GM18858 (cell line): ENCODE data around the gene IFNL1.
"Not testable (repeated sequence)": the region's sequence is repeated elsewhere in the genome, so short reads cannot be mapped to it uniquely, and the experiment has no call there.

ENCODE experiments used
- ATAC-seq: cut with Tn5 transposase; IDR thresholded peaks from one replicate; pipeline ENCODE4 v1.9.1; 2021; ENCODE audit not compliant: unreplicated experiment

IFNL1 gene

GRCh38 chr19:39329948-39330347 is 33.7 kb downstream of the IFNL1 start:
- ATAC-seq: no peak

GRCh38 chr19:39332293-39332692 is 36.1 kb downstream of the IFNL1 start:
- no peak for ATAC-seq

- ATAC-seq: not testable (repeated sequence)
Measured at GRCh38 chr19:39332738-39333137, 36.5 kb downstream of the IFNL1 start.

- no peak for ATAC-seq
Measured at GRCh38 chr19:39333507-39333906, 37.3 kb downstream of the IFNL1 start.

- no peak for ATAC-seq
Measured at GRCh38 chr19:39334444-39334976, 38.3 kb downstream of the IFNL1 start.

GRCh38 chr19:39335168-39335548 is 39.0 kb downstream of the IFNL1 start:
- ATAC-seq: no peak

- ATAC-seq: no peak
Measured at GRCh38 chr19:39336483-39336882, 40.3 kb downstream of the IFNL1 start.

GRCh38 chr19:39339674-39340073 is 43.5 kb downstream of the IFNL1 start:
- ATAC-seq: no peak

GRCh38 chr19:39340156-39340555 is 43.9 kb downstream of the IFNL1 start:
- ATAC-seq: not testable (repeated sequence)

- no peak for ATAC-seq
Measured at GRCh38 chr19:39341129-39341718, 45.0 kb downstream of the IFNL1 start.

- peak; percentile 77 for ATAC-seq
Measured at GRCh38 chr19:39341719-39342604, 45.8 kb downstream of the IFNL1 start, which contains the start of gene SAMD4B. TSS of gene SAMD4B (plus strand) at chr19:39342421. CDS start at chr19:39356894, 14,473 bp downstream.

- peak; percentile 6 for ATAC-seq
Measured at GRCh38 chr19:39342647-39343305, 46.6 kb downstream of the IFNL1 start.

- ATAC-seq: no peak
Measured at GRCh38 chr19:39345956-39346355, 49.7 kb downstream of the IFNL1 start.

- ATAC-seq: no peak
Measured at GRCh38 chr19:39347332-39348164, 51.3 kb downstream of the IFNL1 start.
